HCT116 (cell line): ENCODE data around the gene SHANK3. TPM values are rescaled to one million over a fixed set of nuclear protein-coding genes. Genes with fewer than 3 reads are reported as not detected.

Experiments used
- ATAC-seq: fragments of 200-7000 bp; cut with Tn5 transposase; 2 replicates; pipeline ENCODE4 v1.9.1; 2020; ENCODE audit warnings: mild to moderate bottlenecking, moderate library complexity
- BruUV-seq: library from RNA; stranded (reverse); fragments of 400-500 nt; replicated peaks from 2 replicates; lab custom pipeline; 2021; lab: Mats Ljungman, UMichigan
- CTCF ChIA-PET: fragments of 300-600 bp; sonication (Branson Sonifier 250); formaldehyde crosslinking; loops from one replicate; lab custom pipeline; 2021; ENCODE audit warnings: antibody characterized with exemption; lab: Charles Lee
- POLR2A ChIA-PET: fragments of 300-600, 350-600 bp; sonication (Branson Sonifier 250); formaldehyde crosslinking; loops from one replicate; lab custom pipeline; 2021; ENCODE audit warnings: antibody characterized with exemption; lab: Charles Lee
- RAD21 ChIA-PET, 2 experiments: fragments of 300-600 bp; sonication (Branson Sonifier 250); formaldehyde crosslinking; loops; one replicate each; lab custom pipeline; 2023; ENCODE audit warnings: low total read pairs in 2 of 2; ENCODE audit not compliant: uncharacterized antibody in 2 of 2, unreplicated experiment in 2 of 2, low non-redundant PET in 1 of 2; lab: Charles Lee
- DNase-seq: peaks from one replicate; pipeline ENCODE4 v3.0.0-alpha.2; 2010; ENCODE audit warnings: low read depth, low spot score
- H2AFZ ChIP-seq: fragments of 200-600 bp; shearing (Covaris generic), sonication (generic); 2 replicates; pipeline ENCODE4 v1.6.1; 2017; ENCODE audit warnings: low read depth, mixed run types, mixed read lengths, antibody characterized with exemption, low read length; ENCODE audit not compliant: poor library complexity, severe bottlenecking
- H3K27ac ChIP-seq: 2 replicates; pipeline ENCODE4 v1.5.1; 2012; ENCODE audit warnings: low read depth, low read length
- H3K27me3 ChIP-seq: fragments of 200-600 bp; sonication (generic); 2 replicates; pipeline ENCODE4 v1.6.1; 2016; ENCODE audit warnings: mixed run types, low read length, mixed read lengths; ENCODE audit not compliant: insufficient read depth
- H3K36me3 ChIP-seq, 2 experiments: fragments of 200-500 bp in 1 of 2; fragments of 200-600 bp in 1 of 2; sonication (Bioruptor generic) in 1 of 2; sonication (generic) in 1 of 2; 2 replicates each; pipeline versions ENCODE4 v1.5.1 to v1.6.1; 2014 to 2016; ENCODE audit warnings: low read length in 2 of 2, inconsistent platforms in 1 of 2, mixed read lengths in 1 of 2, mixed run types in 1 of 2; ENCODE audit not compliant: insufficient read depth in 2 of 2, control insufficient read depth in 1 of 2
- H3K4me1 ChIP-seq, 2 experiments: fragments of 200-600 bp in 1 of 2; sonication (generic) in 1 of 2; 2 replicates each; pipeline versions ENCODE4 v1.5.1 to v1.6.1; 2012 to 2017; ENCODE audit warnings: low read length in 2 of 2, inconsistent platforms in 1 of 2, mild to moderate bottlenecking in 1 of 2, mixed read lengths in 1 of 2, mixed run types in 1 of 2, moderate library complexity in 1 of 2; ENCODE audit not compliant: insufficient read depth in 2 of 2, control insufficient read depth in 1 of 2
- H3K4me2 ChIP-seq: fragments of 200-600 bp; sonication (generic); 2 replicates; pipeline ENCODE4 v1.6.1; 2017; ENCODE audit warnings: mixed run types, low read length, mixed read lengths
- H3K4me3 ChIP-seq, 2 experiments: fragments of 200-600 bp in 1 of 2; sonication (generic) in 1 of 2; replicated peaks in 1 of 2; 2 replicates each; pipeline ENCODE4 v1.5.1; 2011 to 2016; ENCODE audit warnings: low read length in 2 of 2, control low read depth in 1 of 2, low read depth in 1 of 2, mild to moderate bottlenecking in 1 of 2, mixed read lengths in 1 of 2, mixed run types in 1 of 2
- H3K79me2 ChIP-seq: fragments of 200-600 bp; sonication (generic); 2 replicates; pipeline ENCODE4 v1.6.1; 2017; ENCODE audit warnings: mild to moderate bottlenecking, mixed run types, low read length, moderate library complexity, mixed read lengths; ENCODE audit not compliant: insufficient read depth
- H3K9ac ChIP-seq: fragments of 200-600 bp; sonication (generic); 2 replicates; pipeline ENCODE4 v1.6.1; 2016; ENCODE audit warnings: low read length, mixed read lengths
- H3K9me2 ChIP-seq: fragments of 200-600 bp; sonication (generic), shearing (Covaris generic); 2 replicates; pipeline ENCODE4 v1.6.1; 2017; ENCODE audit warnings: mixed run types, mild to moderate bottlenecking, moderate library complexity; ENCODE audit not compliant: insufficient read depth
- H3K9me3 ChIP-seq, 2 experiments: fragments of 200-500 bp in 1 of 2; fragments of 200-600 bp in 1 of 2; sonication (Bioruptor generic) in 1 of 2; sonication (generic) in 1 of 2; 2 replicates each; pipeline ENCODE4 v1.6.1; 2014 to 2017; ENCODE audit warnings: low read length in 2 of 2, mixed read lengths in 2 of 2, inconsistent platforms in 1 of 2, low read depth in 1 of 2, mild to moderate bottlenecking in 1 of 2, mixed run types in 1 of 2, moderate library complexity in 1 of 2; ENCODE audit not compliant: control insufficient read depth in 1 of 2, insufficient read depth in 1 of 2
- H4K20me1 ChIP-seq: fragments of 200-600 bp; sonication (generic), shearing (Covaris generic); 2 replicates; pipeline ENCODE4 v1.6.1; 2017; ENCODE audit warnings: mixed run types, mild to moderate bottlenecking, moderate library complexity; ENCODE audit not compliant: insufficient read depth
- CBX3 ChIP-seq: IDR thresholded peaks from 2 replicates; pipeline ENCODE4 v1.6.1; 2012; ENCODE audit warnings: low read depth
- EGR1 ChIP-seq: IDR thresholded peaks from 2 replicates; pipeline ENCODE4 v1.6.1; 2012; ENCODE audit warnings: low read depth
- FOSL1 ChIP-seq: IDR thresholded peaks from 2 replicates; pipeline ENCODE4 v1.6.1; 2012; ENCODE audit warnings: low read depth
- POLR2AphosphoS5 ChIP-seq: IDR thresholded peaks from 2 replicates; pipeline ENCODE4 v1.6.1; 2011; ENCODE audit warnings: mild to moderate bottlenecking, low read depth, low read length, moderate library complexity
- RAD21 ChIP-seq: IDR thresholded peaks from 2 replicates; pipeline ENCODE4 v1.6.1; 2012; ENCODE audit warnings: low read depth, mild to moderate bottlenecking
- SP1 ChIP-seq: IDR thresholded peaks from 2 replicates; pipeline ENCODE4 v1.6.1; 2012; ENCODE audit warnings: low read depth
- SRF ChIP-seq: IDR thresholded peaks from 2 replicates; pipeline ENCODE4 v1.6.1; 2012; ENCODE audit warnings: low read depth
- TCF7L2 ChIP-seq: IDR thresholded peaks from 2 replicates; pipeline ENCODE4 v1.7.0; 2011; ENCODE audit warnings: borderline replicate concordance, inconsistent platforms; ENCODE audit not compliant: insufficient read depth, insufficient read length; ENCODE audit errors: extremely low read depth
- ZFX ChIP-seq: fragments of 450-650 bp; IDR thresholded peaks from 2 replicates; pipeline ENCODE4 v1.6.1; 2017
- ZNF274 ChIP-seq: fragments of 200-500 bp; sonication (Bioruptor generic); IDR thresholded peaks from 2 replicates; pipeline ENCODE4 v1.6.1; 2014; ENCODE audit warnings: mild to moderate bottlenecking, low read depth, low read length, inconsistent platforms
- intact Hi-C: fragments of 100-400 bp; cut with micrococcal nuclease; formaldehyde crosslinking; loops from 2 replicates; pipeline ENCODE4 v1.10.0; 2022
- total RNA-seq: library from RNA; stranded (reverse); gene quantifications from one replicate; pipeline ENCODE4 v1.2.1, GENCODE V29; 2021; ENCODE audit not compliant: unreplicated experiment
- TF ChIP-seq, protein P1 (sequence below): IDR thresholded peaks from 2 replicates; pipeline ENCODE4 v1.6.1; 2011; ENCODE audit warnings: mild to moderate bottlenecking, low read length, moderate library complexity; ENCODE audit not compliant: insufficient replicate concordance; ENCODE audit errors: extremely low read depth
- TF ChIP-seq, protein P2 (sequence below): IDR thresholded peaks from 2 replicates; pipeline ENCODE4 v1.6.1; 2012

Gene SHANK3
- total RNA-seq, 1 experiment from 2014 or later: 16.0 TPM

DNA sequence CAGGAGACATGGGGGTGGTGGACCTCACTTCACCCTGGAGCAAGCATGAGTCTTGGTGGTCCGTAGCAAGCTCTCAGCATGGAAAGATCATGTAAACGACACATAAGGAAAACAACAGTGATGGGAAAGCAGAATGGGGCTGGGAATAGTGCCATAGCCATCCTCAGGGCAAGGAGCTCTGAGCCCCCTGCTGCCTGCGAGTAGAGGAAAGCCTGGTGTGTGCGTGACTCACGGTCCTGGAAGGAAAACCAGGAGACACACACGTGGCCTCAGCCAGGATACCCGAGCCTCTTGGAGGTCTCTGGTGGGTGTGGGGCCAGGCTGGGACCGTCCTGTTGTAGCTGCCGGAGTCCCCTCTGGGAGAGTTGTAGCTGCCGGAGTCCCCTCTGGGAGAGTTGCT, 12.4 kb downstream of the SHANK3 start:
- Histone ChIP-seq H3K9me3 (no peaks in the 10 kb centered on the region), H4K20me1 (no peaks in the 10 kb centered on the region), H2AFZ (no peak overlapping the region), H3K27me3 (no peaks in the 10 kb centered on the region), H3K4me2 (no peak overlapping the region), H3K9ac (no peak overlapping the region), H3K4me1 (no peaks in the 10 kb centered on the region), H3K9me2 (no peaks in the 10 kb centered on the region)
- CTCF ChIA-PET: no interaction called here
- TF ChIP-seq SRF: no peak
- no peak for TF ChIP-seq RAD21
- TF ChIP-seq ZFX: no peak
- TF ChIP-seq, protein P1, sequence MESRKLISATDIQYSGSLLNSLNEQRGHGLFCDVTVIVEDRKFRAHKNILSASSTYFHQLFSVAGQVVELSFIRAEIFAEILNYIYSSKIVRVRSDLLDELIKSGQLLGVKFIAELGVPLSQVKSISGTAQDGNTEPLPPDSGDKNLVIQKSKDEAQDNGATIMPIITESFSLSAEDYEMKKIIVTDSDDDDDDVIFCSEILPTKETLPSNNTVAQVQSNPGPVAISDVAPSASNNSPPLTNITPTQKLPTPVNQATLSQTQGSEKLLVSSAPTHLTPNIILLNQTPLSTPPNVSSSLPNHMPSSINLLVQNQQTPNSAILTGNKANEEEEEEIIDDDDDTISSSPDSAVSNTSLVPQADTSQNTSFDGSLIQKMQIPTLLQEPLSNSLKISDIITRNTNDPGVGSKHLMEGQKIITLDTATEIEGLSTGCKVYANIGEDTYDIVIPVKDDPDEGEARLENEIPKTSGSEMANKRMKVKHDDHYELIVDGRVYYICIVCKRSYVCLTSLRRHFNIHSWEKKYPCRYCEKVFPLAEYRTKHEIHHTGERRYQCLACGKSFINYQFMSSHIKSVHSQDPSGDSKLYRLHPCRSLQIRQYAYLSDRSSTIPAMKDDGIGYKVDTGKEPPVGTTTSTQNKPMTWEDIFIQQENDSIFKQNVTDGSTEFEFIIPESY: no peak
- TF ChIP-seq, all 23 proteins: peak for 0
- H3K36me3 ChIP-seq: no peaks in the 10 kb centered on the region
- no peak overlapping the region for H3K4me3 ChIP-seq
- ChIA-PET POLR2A (no interaction called here), RAD21 (no interaction called here)
- DNase-seq (no peak), ATAC-seq (no peak)
- no peak overlapping the region for H3K27ac ChIP-seq
- BruUV-seq: no TSS peak
- no peaks in the 10 kb centered on the region for H3K79me2 ChIP-seq
- intact Hi-C loops: no loop called here

- no peak overlapping the region for H3K4me2 ChIP-seq
- intact Hi-C loops: no loop called here
- H2AFZ ChIP-seq: no peak overlapping the region
- H3K9me3 ChIP-seq: no peaks in the 10 kb centered on the region
- H3K4me1 ChIP-seq: no peaks in the 10 kb centered on the region
- H3K27me3 ChIP-seq: no peaks in the 10 kb centered on the region
- H3K36me3 ChIP-seq: no peaks in the 10 kb centered on the region
- no peak overlapping the region for H3K4me3 ChIP-seq
- POLR2A ChIA-PET: no interaction called here
- H3K79me2 ChIP-seq: no peaks in the 10 kb centered on the region
- no peak overlapping the region for H3K9ac ChIP-seq
- no peak for TF ChIP-seq RAD21
- TF ChIP-seq EGR1: no peak
- TF ChIP-seq ZNF274: no peak
- TF ChIP-seq POLR2AphosphoS5: no peak
- TF ChIP-seq, protein P2, sequence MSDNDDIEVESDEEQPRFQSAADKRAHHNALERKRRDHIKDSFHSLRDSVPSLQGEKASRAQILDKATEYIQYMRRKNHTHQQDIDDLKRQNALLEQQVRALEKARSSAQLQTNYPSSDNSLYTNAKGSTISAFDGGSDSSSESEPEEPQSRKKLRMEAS: no peak
- no peak for TF ChIP-seq TCF7L2
- TF ChIP-seq, protein P1: no peak
- no peak for TF ChIP-seq ZFX
- no peak for TF ChIP-seq CBX3
- TF ChIP-seq SP1: no peak
- TF ChIP-seq FOSL1: no peak
- TF ChIP-seq, all 23 proteins: peak for 0
- RAD21 ChIA-PET: no interaction called here
- ATAC-seq (no peak), DNase-seq (no peak)
- no TSS peak for BruUV-seq
- Histone ChIP-seq H3K27ac (no peak overlapping the region), H3K9me2 (no peaks in the 10 kb centered on the region), H4K20me1 (no peaks in the 10 kb centered on the region)
- CTCF ChIA-PET: no interaction called here
Observed at GRCh38 chr22:50686794-50687193, 14.2 kb downstream of the SHANK3 start.
